Fibroblast of skin of left biceps (primary cell): ENCODE results near the gene ATXN10.
"Not testable (repeated sequence)": the region's sequence is repeated elsewhere in the genome, so short reads cannot be mapped to it uniquely, and the experiment has no call there.

Source experiments
- DNase-seq, 2 experiments: peaks; one replicate each; pipeline ENCODE4 v3.0.0-alpha.2; 2013; ENCODE audit warnings: low read depth in 2 of 2

Gene ATXN10, protein sequence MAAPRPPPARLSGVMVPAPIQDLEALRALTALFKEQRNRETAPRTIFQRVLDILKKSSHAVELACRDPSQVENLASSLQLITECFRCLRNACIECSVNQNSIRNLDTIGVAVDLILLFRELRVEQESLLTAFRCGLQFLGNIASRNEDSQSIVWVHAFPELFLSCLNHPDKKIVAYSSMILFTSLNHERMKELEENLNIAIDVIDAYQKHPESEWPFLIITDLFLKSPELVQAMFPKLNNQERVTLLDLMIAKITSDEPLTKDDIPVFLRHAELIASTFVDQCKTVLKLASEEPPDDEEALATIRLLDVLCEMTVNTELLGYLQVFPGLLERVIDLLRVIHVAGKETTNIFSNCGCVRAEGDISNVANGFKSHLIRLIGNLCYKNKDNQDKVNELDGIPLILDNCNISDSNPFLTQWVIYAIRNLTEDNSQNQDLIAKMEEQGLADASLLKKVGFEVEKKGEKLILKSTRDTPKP

DNA sequence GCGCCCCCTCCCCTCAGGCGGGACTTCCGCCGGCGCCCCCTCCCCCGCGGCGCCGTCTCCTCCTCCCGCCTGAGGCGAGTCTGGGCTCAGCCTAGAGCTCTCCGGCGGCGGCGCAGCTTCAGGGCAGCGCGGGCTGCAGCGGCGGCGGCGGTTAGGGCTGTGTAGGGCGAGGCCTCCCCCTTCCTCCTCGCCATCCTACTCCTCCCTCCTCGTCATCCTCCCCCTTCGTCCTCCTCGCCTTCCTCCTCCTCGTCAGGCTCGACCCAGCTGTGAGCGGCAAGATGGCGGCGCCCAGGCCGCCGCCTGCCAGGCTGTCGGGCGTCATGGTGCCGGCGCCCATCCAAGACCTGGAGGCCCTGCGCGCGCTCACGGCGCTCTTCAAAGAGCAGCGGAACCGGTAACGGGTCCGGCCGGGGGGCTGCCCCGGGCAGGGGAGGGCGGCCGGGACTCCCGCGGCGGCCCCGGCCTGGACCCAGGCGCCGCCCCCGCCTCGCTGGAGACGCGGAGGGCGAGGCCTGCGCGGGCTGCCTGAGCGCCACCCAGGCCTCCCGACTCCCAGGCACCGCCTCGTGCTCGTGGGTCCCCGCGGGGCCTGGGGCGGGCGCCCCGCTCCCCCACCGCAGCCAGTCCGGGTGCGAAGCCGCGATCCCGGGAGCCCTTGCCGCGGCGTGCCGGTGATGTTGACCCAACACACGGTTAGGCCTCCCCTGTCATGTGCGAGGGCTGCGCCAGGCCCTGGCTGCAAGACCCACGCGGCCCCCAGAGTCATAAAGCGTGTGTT is at the start of gene ATXN10:
TSS of gene ATXN10 (plus strand) at position 52 of the 781 bp plus-strand sequence. CDS start at position 282, 230 bp downstream.
- DNase-seq: no peak

- no peak for DNase-seq
Measured at GRCh38 chr22:45621836-45622600, 49.6 kb upstream of the ATXN10 start.

- DNase-seq: not testable (repeated sequence)
Measured at GRCh38 chr22:45623464-45624145, 48.0 kb upstream of the ATXN10 start.

- no peak for DNase-seq
Measured at GRCh38 chr22:45626198-45626651, 45.4 kb upstream of the ATXN10 start.

DNA sequence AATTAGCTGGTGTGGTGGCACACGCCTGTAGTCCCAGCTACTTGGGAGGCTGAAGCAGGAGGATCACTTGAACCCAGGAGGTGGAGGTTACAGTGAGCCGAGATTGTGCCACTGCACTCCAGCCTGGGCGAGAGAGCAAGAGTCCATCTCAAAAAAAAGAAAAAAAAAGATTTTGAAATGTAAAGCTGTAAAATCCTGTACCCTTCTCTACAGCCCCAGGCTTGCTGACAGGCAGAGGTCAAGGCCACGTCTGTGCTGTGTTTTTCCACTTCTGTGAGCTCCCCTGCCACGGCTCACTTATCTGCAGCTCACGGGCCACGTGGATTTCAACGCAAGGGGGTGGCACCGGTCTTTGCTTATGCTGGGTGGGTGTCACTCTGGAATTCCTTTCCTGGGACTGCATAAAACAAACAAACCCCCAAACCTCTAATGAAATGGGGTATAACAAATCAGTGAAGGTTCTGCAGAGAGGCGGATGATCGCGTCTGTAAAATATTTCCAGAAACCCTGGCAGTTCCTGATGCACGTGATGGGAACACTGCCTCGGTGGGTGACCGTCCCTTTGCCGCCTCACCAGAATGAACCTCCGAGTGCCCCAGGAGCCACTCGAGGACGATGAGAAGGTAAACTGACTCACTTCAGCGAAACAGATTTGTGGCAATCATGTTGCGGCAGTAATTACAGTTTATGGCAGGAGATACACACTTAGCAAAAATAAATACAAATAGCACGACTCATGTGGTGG is 44.0 kb upstream of the ATXN10 start:
- no peak for DNase-seq

DNA sequence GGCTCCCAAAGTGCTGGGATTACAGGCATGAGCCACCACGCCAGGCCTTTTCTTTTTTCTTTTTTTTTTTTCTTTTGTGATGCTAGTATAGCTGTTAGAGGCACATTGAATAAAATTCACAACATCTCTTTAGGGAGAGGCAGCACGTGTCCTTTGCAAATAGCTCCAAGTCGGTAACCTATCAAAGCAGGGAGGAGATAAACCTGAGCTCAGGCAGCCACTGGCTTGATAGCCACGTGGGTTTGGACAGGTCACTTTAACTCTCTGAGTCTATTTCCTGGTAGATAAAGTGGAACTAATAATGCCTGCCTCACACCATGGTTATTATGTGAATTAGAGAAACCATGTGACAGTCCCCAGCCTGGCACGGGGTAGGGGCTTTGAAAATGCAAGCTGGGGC is 43.1 kb upstream of the ATXN10 start:
- no peak for DNase-seq

DNA sequence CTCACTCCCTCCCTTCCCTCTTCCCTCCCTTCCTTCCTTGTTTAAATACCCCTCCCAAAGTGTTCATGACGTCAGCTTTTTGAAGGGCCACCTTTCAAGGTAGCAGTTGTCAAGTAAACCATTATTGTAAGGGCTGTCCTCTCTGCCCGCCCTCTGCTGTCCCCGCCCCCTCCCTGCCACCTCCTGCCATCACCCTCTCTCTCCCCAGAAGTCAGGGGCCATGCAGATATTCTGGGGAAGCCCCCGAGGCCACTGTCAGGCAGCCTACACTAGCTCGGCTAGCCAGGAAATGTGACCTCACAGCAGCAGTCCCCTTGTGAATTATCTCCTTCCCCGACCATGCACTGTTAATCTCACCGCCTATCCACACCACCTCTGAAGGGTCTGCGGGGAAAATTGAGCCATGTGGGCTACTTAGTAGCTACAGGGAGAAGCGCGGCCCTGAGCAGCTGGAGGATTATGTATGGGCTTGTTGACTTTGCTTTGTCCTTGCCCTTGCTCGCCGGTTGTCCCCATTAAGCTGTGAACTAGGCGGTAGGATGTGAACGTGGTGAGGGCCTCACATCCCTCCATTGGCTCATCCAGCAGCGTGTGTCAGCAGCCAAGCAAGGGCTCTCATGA is 42.1 kb upstream of the ATXN10 start:
- DNase-seq: no peak

DNA sequence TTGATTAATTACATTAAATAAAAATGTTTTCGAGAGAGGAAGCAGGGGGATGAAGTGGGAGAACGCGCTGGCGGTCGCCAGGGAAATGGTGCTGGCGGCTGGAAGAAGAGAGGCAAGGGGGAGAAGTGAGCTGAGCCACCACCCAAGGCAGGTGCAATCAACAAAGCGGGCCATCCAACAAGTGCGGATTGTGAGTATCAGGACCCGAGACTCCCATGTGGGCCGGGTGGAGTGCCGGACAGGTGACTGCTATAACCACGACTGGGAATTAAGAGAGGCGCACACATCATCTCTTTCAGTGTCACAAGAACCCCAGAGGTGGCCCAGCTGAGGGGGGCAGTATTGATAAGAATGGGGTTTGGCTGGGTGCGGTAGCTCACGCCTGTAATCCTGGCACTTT is 41.2 kb upstream of the ATXN10 start:
- DNase-seq: no peak

GRCh38 chr22:45631140-45631840 is 40.3 kb upstream of the ATXN10 start:
- DNase-seq: no peak

GRCh38 chr22:45631841-45632238 is 39.8 kb upstream of the ATXN10 start:
- DNase-seq: no peak

DNA sequence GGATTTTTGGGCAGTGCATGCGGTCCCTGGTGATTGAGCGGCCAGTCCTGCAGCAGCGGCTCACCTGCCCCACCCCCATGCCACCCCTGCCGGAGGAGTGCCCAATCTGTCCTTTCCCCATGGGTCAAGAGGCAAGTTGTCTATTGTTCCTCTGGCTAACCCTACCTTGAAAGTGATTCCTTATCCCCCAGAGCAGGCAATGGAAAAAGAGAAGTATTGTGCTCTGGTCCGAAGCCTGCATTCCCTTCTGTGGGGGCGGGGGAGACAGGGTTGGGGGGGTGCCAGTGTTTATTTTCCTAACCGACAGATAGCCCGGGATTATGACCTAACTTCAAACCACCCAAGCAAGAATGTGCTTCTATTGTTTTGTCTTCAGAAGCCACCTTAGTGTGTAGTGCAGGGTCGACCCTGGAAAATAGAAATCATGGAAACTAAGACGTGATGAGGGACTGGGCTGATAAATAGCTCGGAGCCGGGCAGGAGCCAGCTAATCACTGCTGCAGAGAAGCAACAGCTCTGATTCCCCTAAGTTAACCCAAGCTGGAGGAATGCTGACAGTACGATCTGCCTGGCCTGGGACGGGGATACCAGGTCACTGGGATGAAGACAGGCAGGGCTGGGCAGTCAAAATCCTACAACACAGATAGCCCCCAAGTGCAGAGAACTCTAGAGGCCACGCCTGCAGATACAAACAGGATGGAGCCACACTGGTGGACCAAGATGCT is 38.7 kb upstream of the ATXN10 start:
- no peak for DNase-seq

DNA sequence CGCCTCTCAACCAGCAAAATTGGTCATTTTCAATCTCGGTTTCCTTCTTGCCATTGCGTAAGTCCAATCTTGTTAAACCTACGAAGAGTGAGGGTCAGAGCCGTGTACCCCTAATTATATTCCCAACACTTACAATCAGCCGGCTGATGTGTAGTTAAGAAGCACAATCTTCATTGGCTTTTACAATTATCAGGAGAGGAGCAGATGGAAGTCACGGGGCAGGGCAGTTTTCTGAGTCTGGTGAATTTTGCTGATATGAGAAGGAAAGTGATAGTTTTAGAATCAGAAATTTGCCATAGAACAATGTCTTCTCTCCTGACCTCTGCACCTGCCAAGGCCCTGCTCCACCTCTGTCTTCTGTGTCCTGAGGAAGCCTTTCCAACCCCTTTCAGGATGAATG is 35.0 kb upstream of the ATXN10 start:
- no peak for DNase-seq

GRCh38 chr22:45638197-45638596 is 33.4 kb upstream of the ATXN10 start:
- DNase-seq: no peak

- DNase-seq: no peak
Measured at GRCh38 chr22:45638834-45639746, 32.5 kb upstream of the ATXN10 start.

GRCh38 chr22:45639747-45640102 is 31.9 kb upstream of the ATXN10 start:
- DNase-seq: no peak

- no peak for DNase-seq
Measured at GRCh38 chr22:45640291-45640940, 31.2 kb upstream of the ATXN10 start.

DNA sequence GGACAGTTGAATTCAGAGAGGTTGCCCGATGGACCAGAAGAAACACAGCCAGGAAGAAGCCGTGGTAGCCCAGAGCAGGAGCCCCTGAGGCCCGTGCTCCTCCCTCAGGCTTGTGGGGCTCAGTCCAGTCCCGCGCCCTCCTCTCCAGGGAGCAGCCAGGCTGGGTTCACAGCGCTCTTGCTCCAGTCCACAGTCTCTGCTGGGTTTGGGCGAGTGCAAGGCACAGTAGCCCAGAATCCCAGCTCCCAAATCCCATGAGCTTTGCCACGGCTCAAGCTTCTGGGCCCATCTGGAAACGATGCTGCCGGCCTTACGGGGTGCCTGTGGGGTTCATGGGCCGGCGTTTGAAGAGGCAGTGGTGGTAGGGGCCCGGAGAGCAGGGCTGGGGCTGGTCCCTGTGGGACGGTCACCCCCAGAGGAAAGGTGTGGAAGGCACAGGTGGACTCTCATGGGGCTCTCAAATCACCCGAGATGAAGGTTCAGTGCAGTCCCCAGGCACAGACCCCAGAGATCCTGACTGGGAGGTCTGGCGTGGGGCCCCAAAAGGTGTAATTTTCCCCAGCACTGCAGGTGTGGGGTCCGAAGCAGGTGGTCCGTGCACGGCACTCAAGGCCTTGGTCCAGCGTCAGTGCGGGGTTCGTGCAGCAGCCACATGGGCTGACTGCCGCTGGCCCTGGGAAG is 30.6 kb upstream of the ATXN10 start:
- DNase-seq: no peak
